SK-N-MC (cell line): ENCODE results near the gene RTCA.
A peak's percentile ranks its signal among the peaks of the same experiment; 100 is the strongest.
"Not testable (repeated sequence)": the region's sequence is repeated elsewhere in the genome, so short reads cannot be mapped to it uniquely, and the experiment has no call there.

Experiments
- DNase-seq: peaks from one replicate; pipeline ENCODE4 v3.0.0-alpha.2; 2011; ENCODE audit warnings: low read depth, low spot score
- H3K27ac ChIP-seq: fragments of 200-600 bp; sonication (generic); 2 replicates; pipeline ENCODE4 v1.5.1; 2016; ENCODE audit warnings: mixed run types
- H3K36me3 ChIP-seq: fragments of 200-600 bp; sonication (generic); 2 replicates; pipeline ENCODE4 v1.6.1; 2017; ENCODE audit warnings: antibody characterized with exemption, low read length, mixed read lengths; ENCODE audit not compliant: insufficient read depth
- H3K4me3 ChIP-seq: fragments of 200-600 bp; sonication (generic); 2 replicates; pipeline ENCODE4 v1.5.1; 2016
- H3K9ac ChIP-seq: fragments of 200-600 bp; sonication (generic); 2 replicates; pipeline ENCODE4 v1.8.0; 2017; ENCODE audit warnings: mixed run types, mixed read lengths; ENCODE audit not compliant: insufficient read length
- H3K9me3 ChIP-seq: fragments of 200-600 bp; sonication (generic); 2 replicates; pipeline ENCODE4 v1.6.1; 2017; ENCODE audit warnings: low read depth, mild to moderate bottlenecking, antibody characterized with exemption, low read length, moderate library complexity, mixed read lengths
- EZH2 ChIP-seq: fragments of 200-600 bp; sonication (generic); IDR thresholded peaks from one replicate; pipeline ENCODE4 v1.6.1; 2017; ENCODE audit warnings: antibody characterized with exemption
- FOXP2 ChIP-seq: optimal IDR thresholded peaks from 2 replicates; pipeline ENCODE3; 2011; ENCODE audit warnings: mild to moderate bottlenecking, moderate library complexity; ENCODE audit not compliant: insufficient read depth; ENCODE audit errors: extremely low read length, control extremely low read depth
- POLR2AphosphoS5 ChIP-seq: IDR thresholded peaks from 2 replicates; pipeline ENCODE4 v1.6.1; 2012; ENCODE audit warnings: mild to moderate bottlenecking, low read depth, low read length, borderline replicate concordance

RTCA gene

DNA sequence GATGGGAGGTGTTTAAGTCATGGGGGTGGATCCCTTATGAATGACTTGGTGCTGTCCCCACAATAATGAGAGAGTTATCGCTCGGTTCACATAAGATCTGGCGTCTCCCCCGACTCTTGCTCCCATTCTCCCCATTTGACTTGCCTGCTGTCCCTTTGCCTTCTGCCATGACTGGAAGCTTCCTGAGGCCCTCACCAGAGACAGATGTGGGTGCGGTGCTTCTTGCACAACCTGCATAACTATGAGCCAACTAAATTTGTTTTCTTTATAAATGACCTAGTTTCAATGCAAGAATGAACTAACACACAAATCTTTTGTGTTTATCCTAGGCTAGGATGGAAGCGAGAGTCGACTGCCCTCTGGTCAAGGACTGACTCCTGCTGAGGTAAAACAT, 55.1 kb downstream of the RTCA start:
- no peak for TF ChIP-seq POLR2AphosphoS5
- TF ChIP-seq EZH2 = no peak
- TF ChIP-seq FOXP2 = no peak
- DNase-seq = no peak
- H3K9me3 ChIP-seq = no peaks in the 10 kb centered on the region; the same call in 1 of the 2 replicates
- H3K9ac ChIP-seq = no peak overlapping the region
- no peak overlapping the region for H3K4me3 ChIP-seq
- H3K36me3 ChIP-seq = no peaks in the 10 kb centered on the region
- no peak overlapping the region for H3K27ac ChIP-seq

DNA sequence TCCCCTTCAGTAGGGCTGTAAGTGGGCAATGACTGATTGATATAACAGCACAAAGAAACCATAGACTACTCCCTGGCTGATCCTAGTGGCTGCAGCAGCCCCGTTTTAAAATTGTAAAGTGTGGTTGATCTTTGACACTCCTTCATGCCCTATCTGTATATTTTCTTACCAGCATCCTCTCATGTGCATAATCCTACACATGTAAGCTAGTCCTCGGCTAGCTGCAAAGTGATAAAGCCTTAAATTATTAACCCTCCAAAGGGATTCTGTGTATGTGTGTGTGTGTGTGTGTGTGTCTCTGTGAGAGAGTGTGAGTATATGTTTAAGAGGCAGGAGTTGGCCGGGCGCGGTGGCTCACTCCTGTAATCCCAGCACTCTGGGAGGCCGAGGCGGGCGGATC, 55.5 kb downstream of the RTCA start:
- H3K9me3 ChIP-seq = no peaks in the 10 kb centered on the region; the same call in 1 of the 2 replicates
- DNase-seq = no peak
- no peak overlapping the region for H3K27ac ChIP-seq
- H3K36me3 ChIP-seq = no peaks in the 10 kb centered on the region
- no peak overlapping the region for H3K4me3 ChIP-seq
- no peak overlapping the region for H3K9ac ChIP-seq
- TF ChIP-seq POLR2AphosphoS5 (no peak), FOXP2 (no peak), EZH2 (no peak)

DNA sequence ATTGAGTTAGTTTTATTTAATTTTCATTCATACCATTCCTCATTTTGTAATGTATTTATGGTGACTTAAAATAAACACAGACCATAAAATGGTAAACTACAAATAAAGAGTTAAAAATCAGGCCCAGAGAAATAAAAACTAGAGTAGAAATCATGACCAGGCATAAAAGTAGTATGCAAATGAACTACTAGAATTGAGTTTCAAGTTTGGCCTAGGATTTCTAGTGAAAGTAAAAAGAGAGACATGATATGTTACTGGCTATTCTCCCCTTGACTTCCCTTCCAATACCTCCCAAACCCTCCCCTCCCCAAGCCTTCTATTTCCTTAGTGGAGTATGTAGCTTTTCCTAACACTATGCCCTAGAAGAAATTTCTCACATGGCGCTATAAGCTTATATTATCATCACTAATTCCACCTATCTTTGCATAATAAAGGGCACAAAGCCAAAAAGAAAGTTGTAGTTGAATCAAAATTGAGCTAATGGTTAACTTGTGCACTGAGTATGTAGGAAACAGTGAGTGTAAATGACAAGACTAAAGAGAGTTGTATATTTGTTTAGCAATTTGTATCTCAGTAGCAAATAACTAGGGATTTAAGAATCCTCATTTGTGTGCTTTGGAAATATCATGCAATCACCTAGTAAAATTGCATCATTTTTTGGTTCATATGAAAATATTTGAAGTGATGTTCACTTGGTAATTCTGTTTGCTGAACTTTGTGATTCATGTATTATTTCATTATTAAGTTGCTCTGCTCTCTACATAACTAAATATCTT, 56.6 kb downstream of the RTCA start:
- peak; percentile 72 for DNase-seq
- Histone ChIP-seq H3K27ac (peak overlapping the region; percentile 98), H3K36me3 (no peaks in the 10 kb centered on the region), H3K9ac (peak overlapping the region; percentile 77), H3K9me3 (no peaks in the 10 kb centered on the region; the same call in 1 of the 2 replicates), H3K4me3 (peak overlapping the region; percentile 21)
- TF ChIP-seq POLR2AphosphoS5 = no peak
- TF ChIP-seq EZH2 = no peak

- H3K9ac ChIP-seq = peak overlapping the region; percentile 77
- no peaks in the 10 kb centered on the region; the same call in 1 of the 2 replicates for H3K9me3 ChIP-seq
- TF ChIP-seq FOXP2 = no peak
- no peak for TF ChIP-seq POLR2AphosphoS5
- H3K4me3 ChIP-seq = no peak overlapping the region
- no peak for DNase-seq
- no peaks in the 10 kb centered on the region for H3K36me3 ChIP-seq
- peak overlapping the region; percentile 98 for H3K27ac ChIP-seq
Measured at GRCh38 chr1:100323419-100324106, 57.5 kb downstream of the RTCA start.

- Histone ChIP-seq H3K4me3 (no peak overlapping the region), H3K36me3 (no peaks in the 10 kb centered on the region), H3K27ac (no peak overlapping the region), H3K9ac (no peak overlapping the region), H3K9me3 (no peaks in the 10 kb centered on the region)
- no peak for DNase-seq
- TF ChIP-seq EZH2 = no peak
- TF ChIP-seq FOXP2 = no peak
- TF ChIP-seq POLR2AphosphoS5 = no peak
Measured at GRCh38 chr1:100325415-100326324, 59.7 kb downstream of the RTCA start.

DNA sequence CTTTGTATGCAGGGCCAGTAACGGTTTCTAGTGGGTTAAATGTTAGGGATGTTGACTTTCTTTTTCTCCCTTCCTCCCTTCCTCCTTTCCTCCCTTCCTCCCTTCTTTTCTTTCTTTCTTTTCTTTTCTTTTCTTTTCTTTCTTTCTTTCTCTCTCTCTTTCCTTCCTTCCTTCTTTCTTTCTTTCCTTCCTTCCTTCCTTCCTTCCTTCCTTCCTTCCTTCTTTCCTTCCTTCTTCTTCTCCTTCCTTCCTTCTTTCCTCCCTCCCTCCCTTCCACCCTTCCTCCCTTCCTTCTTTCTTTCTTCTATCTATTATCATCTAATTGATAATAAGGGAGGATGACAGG, 60.3 kb downstream of the RTCA start:
- not testable (repeated sequence) for H3K4me3 ChIP-seq, H3K9ac ChIP-seq

GRCh38 chr1:100328133-100328532, 62.1 kb downstream of the RTCA start:
- DNase-seq = no peak
- Histone ChIP-seq H3K9ac (no peak overlapping the region), H3K27ac (no peak overlapping the region), H3K36me3 (no peaks in the 10 kb centered on the region), H3K4me3 (no peak overlapping the region), H3K9me3 (no peaks in the 10 kb centered on the region)
- TF ChIP-seq POLR2AphosphoS5 (no peak), EZH2 (no peak), FOXP2 (no peak)

More for the DNA sequence above, 60.3 kb downstream of the RTCA start:
- not testable (repeated sequence) for DNase-seq, H3K36me3 ChIP-seq, H3K27ac ChIP-seq, H3K9me3 ChIP-seq

- DNase-seq, H3K9me3 ChIP-seq: not testable (repeated sequence)
Measured at GRCh38 chr1:100331146-100331545, 65.1 kb downstream of the RTCA start.

DNA sequence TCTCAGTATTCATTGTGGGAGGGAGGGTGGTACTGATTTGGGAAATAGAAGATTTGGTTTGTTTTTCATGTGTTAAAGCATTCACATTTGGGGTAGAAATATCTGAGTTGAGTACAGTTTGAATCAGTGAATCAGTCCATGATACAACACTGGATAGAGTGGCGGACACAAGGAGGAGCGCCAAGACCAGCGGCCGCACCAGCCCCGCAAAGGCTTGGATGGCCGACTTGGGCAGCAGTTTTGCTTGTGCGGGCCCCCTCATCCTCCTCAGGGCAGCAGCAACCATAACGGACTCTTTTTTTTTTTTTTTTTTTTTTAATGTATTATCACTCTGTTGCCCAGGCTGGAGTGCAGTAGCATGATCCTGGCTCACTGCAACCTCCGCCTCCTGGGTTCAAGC, 66.3 kb downstream of the RTCA start:
- Histone ChIP-seq H3K27ac (no peak overlapping the region), H3K9me3 (no peaks in the 10 kb centered on the region), H3K9ac (no peak overlapping the region), H3K4me3 (no peak overlapping the region), H3K36me3 (no peaks in the 10 kb centered on the region)
- no peak for TF ChIP-seq POLR2AphosphoS5
- no peak for TF ChIP-seq FOXP2
- TF ChIP-seq EZH2 = no peak
- DNase-seq = no peak

More at GRCh38 chr1:100331146-100331545, 65.1 kb downstream of the RTCA start:
- not testable (repeated sequence) for H3K36me3 ChIP-seq, H3K4me3 ChIP-seq, H3K9ac ChIP-seq
- 0 out of 2 replicates have a peak overlapping the region, but pooled peaks have one; percentile 16 for H3K27ac ChIP-seq
